Thoracic aorta (tissue), 2 donors: ENCODE data around the gene FRYL. TPM values are rescaled to one million over a fixed set of nuclear protein-coding genes. Genes with fewer than 3 reads are reported as not detected.
"Not testable (repeated sequence)": the region's sequence is repeated elsewhere in the genome, so short reads cannot be mapped to it uniquely, and the experiment has no call there.

Source experiments
- ATAC-seq: fragments of 150-250 bp; one replicate; pipeline ENCODE4 v1.8.0; 2017; ENCODE audit warnings: low read depth; ENCODE audit not compliant: insufficient number of reproducible peaks, low FRiP score
- DNase-seq: peaks from one replicate; pipeline ENCODE4 v3.0.0-alpha.2; 2020; ENCODE audit warnings: low spot score
- H3K27ac ChIP-seq, 2 donors: fragments of 200-600 bp; sonication (generic); 1 replicate in 1 of 2; 2 replicates in 1 of 2; pipeline ENCODE4 v1.5.1; 2016; ENCODE audit warnings: mild to moderate bottlenecking in 2 of 2, moderate library complexity in 2 of 2
- H3K27me3 ChIP-seq: fragments of 200-600 bp; sonication (generic); replicated peaks from 2 replicates; pipeline ENCODE4 v1.6.0; 2016; ENCODE audit warnings: mild to moderate bottlenecking; ENCODE audit not compliant: insufficient read depth
- H3K36me3 ChIP-seq: fragments of 200-600 bp; sonication (generic); one replicate; pipeline ENCODE4 v1.5.1; 2016
- H3K4me1 ChIP-seq, 2 donors: fragments of 200-600 bp; sonication (generic); 1 replicate in 1 of 2; 2 replicates in 1 of 2; pipeline versions ENCODE4 v1.5.1 to v1.6.0; 2016; ENCODE audit warnings: low read depth in 2 of 2, mild to moderate bottlenecking in 1 of 2; ENCODE audit not compliant: control insufficient read depth in 1 of 2
- H3K4me3 ChIP-seq: fragments of 200-600 bp; sonication (generic); 2 replicates; pipeline ENCODE4 v1.5.1; 2016; ENCODE audit warnings: mild to moderate bottlenecking
- H3K9me3 ChIP-seq: fragments of 200-600 bp; sonication (generic); 2 replicates; pipeline ENCODE4 v1.5.1; 2016
- CTCF ChIP-seq: fragments of 200-600 bp; sonication (generic); IDR thresholded peaks from one replicate; pipeline ENCODE4 v1.5.1; 2019; ENCODE audit warnings: antibody characterized with exemption
- total RNA-seq, 2 donors: library from RNA; depleted of rRNA; stranded (reverse); fragments of >200 nt; gene quantifications; one replicate each; pipeline versions ENCODE4 v1.1.0 to v1.2.3, GENCODE V29; 2016

Gene FRYL
- total RNA-seq, 2 donors from 2014 or later = 108 to 155 TPM

- no peaks in the 10 kb centered on the region for H3K36me3 ChIP-seq
- H3K4me3 ChIP-seq = no peak overlapping the region
- H3K27ac ChIP-seq = no peak overlapping the region
- DNase-seq = no peak
- no peaks in the 10 kb centered on the region for H3K9me3 ChIP-seq
- ATAC-seq = no peak
- TF ChIP-seq CTCF = no peak
- no peaks in the 10 kb centered on the region for H3K27me3 ChIP-seq
- no peaks in the 10 kb centered on the region for H3K4me1 ChIP-seq
Measured at GRCh38 chr4:48462363-48462762, 317.7 kb downstream of the FRYL start.

- Histone ChIP-seq H3K36me3 (no peaks in the 10 kb centered on the region), H3K4me1 (no peaks in the 10 kb centered on the region), H3K9me3 (no peaks in the 10 kb centered on the region), H3K4me3 (no peak overlapping the region), H3K27ac (no peak overlapping the region), H3K27me3 (no peaks in the 10 kb centered on the region)
- ATAC-seq = no peak
- TF ChIP-seq CTCF = no peak
- no peak for DNase-seq
Measured at GRCh38 chr4:48461000-48461399, 319.1 kb downstream of the FRYL start.

GRCh38 chr4:48454591-48454990, 325.5 kb downstream of the FRYL start:
- no peaks in the 10 kb centered on the region for H3K27me3 ChIP-seq
- ATAC-seq = no peak
- no peak overlapping the region for H3K4me3 ChIP-seq
- H3K4me1 ChIP-seq = no peaks in the 10 kb centered on the region
- H3K36me3 ChIP-seq = no peaks in the 10 kb centered on the region
- no peaks in the 10 kb centered on the region for H3K9me3 ChIP-seq
- DNase-seq = no peak
- no peak overlapping the region for H3K27ac ChIP-seq
- TF ChIP-seq CTCF = no peak

GRCh38 chr4:48451656-48452055, 328.4 kb downstream of the FRYL start:
- not testable (repeated sequence) for H3K27me3 ChIP-seq, ATAC-seq, H3K4me3 ChIP-seq, H3K9me3 ChIP-seq, DNase-seq, H3K36me3 ChIP-seq, H3K27ac ChIP-seq, H3K4me1 ChIP-seq

- no peak for TF ChIP-seq CTCF
- no peak overlapping the region for H3K27ac ChIP-seq
- no peaks in the 10 kb centered on the region for H3K27me3 ChIP-seq
- ATAC-seq = no peak
- no peak overlapping the region for H3K4me3 ChIP-seq
- no peaks in the 10 kb centered on the region for H3K36me3 ChIP-seq
- DNase-seq = no peak
- no peaks in the 10 kb centered on the region for H3K4me1 ChIP-seq
- no peaks in the 10 kb centered on the region for H3K9me3 ChIP-seq
Measured at GRCh38 chr4:48450740-48451139, 329.3 kb downstream of the FRYL start.

GRCh38 chr4:48449151-48449550, 330.9 kb downstream of the FRYL start:
- H3K27ac ChIP-seq = no peak overlapping the region
- no peaks in the 10 kb centered on the region for H3K4me1 ChIP-seq
- TF ChIP-seq CTCF = no peak
- DNase-seq = no peak
- no peaks in the 10 kb centered on the region for H3K9me3 ChIP-seq
- H3K27me3 ChIP-seq = no peaks in the 10 kb centered on the region
- no peak for ATAC-seq
- no peaks in the 10 kb centered on the region for H3K36me3 ChIP-seq
- H3K4me3 ChIP-seq = no peak overlapping the region
